Astrocyte of the spinal cord (primary cell): ENCODE data around the gene TBPL1.
"Not testable (repeated sequence)": the region's sequence is repeated elsewhere in the genome, so short reads cannot be mapped to it uniquely, and the experiment has no call there.

ENCODE experiments used
- DNase-seq: peaks from one replicate; pipeline ENCODE4 v3.0.0; 2011; ENCODE audit warnings: low read depth, low spot score
- H3K4me3 ChIP-seq: 2 replicates; pipeline ENCODE4 v1.5.1; 2011; ENCODE audit warnings: low read depth, mild to moderate bottlenecking, low read length, moderate library complexity
- CTCF ChIP-seq: IDR thresholded peaks from 2 replicates; pipeline ENCODE4 v1.5.1; 2012; ENCODE audit warnings: low read depth, mild to moderate bottlenecking, low read length, inconsistent platforms
- in situ Hi-C: cut with HindIII; loops from 2 replicates; pipeline ENCODE4 v1.10.0; 2017; ENCODE audit warnings: low sequenced_read_pairs

Gene TBPL1

GRCh38 chr6:133973109-133973971, 20.3 kb downstream of the TBPL1 start:
- no peak overlapping the region for H3K4me3 ChIP-seq
- peak; percentile 77 for DNase-seq
- TF ChIP-seq CTCF, result peak; percentile 56
- in situ Hi-C loops, result no loop called here

GRCh38 chr6:133977983-133978895, 25.2 kb downstream of the TBPL1 start:
- TF ChIP-seq CTCF, result no peak
- peak; percentile 67 for DNase-seq
- no peak overlapping the region for H3K4me3 ChIP-seq
- in situ Hi-C loops, result no loop called here

GRCh38 chr6:133978896-133979240, 25.8 kb downstream of the TBPL1 start:
- DNase-seq, result no peak
- TF ChIP-seq CTCF, result no peak
- no peak overlapping the region for H3K4me3 ChIP-seq
- in situ Hi-C loops, result no loop called here

- H3K4me3 ChIP-seq, DNase-seq, in situ Hi-C loops: not testable (repeated sequence)
These were observed 26.4 kb downstream of the TBPL1 start for GRCh38 chr6:133979269-133979963.

GRCh38 chr6:133980168-133980567, 27.1 kb downstream of the TBPL1 start:
- in situ Hi-C loops, result no loop called here
- TF ChIP-seq CTCF, result no peak
- DNase-seq, result no peak

GRCh38 chr6:133983099-133983939, 30.3 kb downstream of the TBPL1 start:
- no peak overlapping the region for H3K4me3 ChIP-seq
- in situ Hi-C loops, result no loop called here
- TF ChIP-seq CTCF, result no peak
- DNase-seq, result no peak

More at GRCh38 chr6:133980168-133980567, 27.1 kb downstream of the TBPL1 start:
- H3K4me3 ChIP-seq, result no peak overlapping the region
